DND-41 (cell line): ENCODE measurements around the gene MRPS14.

ENCODE experiments used
- ATAC-seq: fragments of 200-7000 bp; cut with Tn5 transposase; 3 replicates; pipeline ENCODE4 v1.9.1; 2021; ENCODE audit warnings: low read depth; ENCODE audit not compliant: insufficient read depth
- DNase-seq: peaks from one replicate; pipeline ENCODE4 v3.0.0-alpha.2; 2020
- H2AFZ ChIP-seq: 2 replicates; pipeline ENCODE4 v1.6.0; 2012; ENCODE audit warnings: low read depth, low read length
- H3K27ac ChIP-seq: 2 replicates; pipeline ENCODE4 v1.5.1; 2012; ENCODE audit warnings: low read length, inconsistent platforms
- H3K27me3 ChIP-seq: fragments of 200-600 bp; sonication (generic); 2 replicates; pipeline ENCODE4 v1.6.0; 2012; ENCODE audit warnings: low read length, mild to moderate bottlenecking, inconsistent platforms; ENCODE audit not compliant: insufficient read depth, poor library complexity
- H3K36me3 ChIP-seq: 2 replicates; pipeline ENCODE4 v1.5.1; 2012; ENCODE audit warnings: low read length, inconsistent platforms; ENCODE audit not compliant: insufficient read depth
- H3K4me1 ChIP-seq: 2 replicates; pipeline ENCODE4 v1.5.1; 2012; ENCODE audit warnings: mild to moderate bottlenecking, low read length; ENCODE audit not compliant: insufficient read depth
- H3K4me2 ChIP-seq: 2 replicates; pipeline ENCODE4 v1.6.0; 2012; ENCODE audit warnings: mild to moderate bottlenecking, moderate library complexity, low read length, inconsistent platforms; ENCODE audit not compliant: insufficient read depth
- H3K4me3 ChIP-seq, 2 experiments: fragments of 200-600 bp in 1 of 2; shearing (Covaris generic) in 1 of 2; 2 replicates each; pipeline ENCODE4 v1.5.1; 2012 to 2016; ENCODE audit warnings: inconsistent platforms in 2 of 2, low read length in 2 of 2, mild to moderate bottlenecking in 2 of 2, low read depth in 1 of 2, moderate library complexity in 1 of 2
- H3K79me2 ChIP-seq: 2 replicates; pipeline ENCODE4 v1.6.0; 2012; ENCODE audit warnings: low read length, inconsistent platforms; ENCODE audit not compliant: insufficient read depth
- H3K9ac ChIP-seq: 2 replicates; pipeline ENCODE4 v1.6.0; 2012; ENCODE audit warnings: low read depth, mild to moderate bottlenecking, inconsistent platforms, low read length, moderate library complexity
- H3K9me3 ChIP-seq: 2 replicates; pipeline ENCODE4 v1.5.1; 2012; ENCODE audit warnings: low read length, moderate library complexity, mild to moderate bottlenecking, inconsistent platforms; ENCODE audit not compliant: insufficient read depth, severe bottlenecking
- H4K20me1 ChIP-seq: 2 replicates; pipeline ENCODE4 v1.6.0; 2012; ENCODE audit warnings: low read length; ENCODE audit not compliant: insufficient read depth
- EZH2 ChIP-seq: IDR thresholded peaks from 3 replicates; pipeline ENCODE4 v1.6.1; 2012; ENCODE audit warnings: borderline replicate concordance, low read depth, mild to moderate bottlenecking, moderate library complexity, low read length, inconsistent platforms; ENCODE audit not compliant: severe bottlenecking
- TF ChIP-seq, protein P1 (sequence below): IDR thresholded peaks from 2 replicates; pipeline ENCODE4 v1.5.1; 2012; ENCODE audit warnings: borderline replicate concordance, low read length, moderate library complexity, mild to moderate bottlenecking; ENCODE audit not compliant: poor library complexity, severe bottlenecking; ENCODE audit errors: extremely low read depth

The MRPS14 gene

DNA sequence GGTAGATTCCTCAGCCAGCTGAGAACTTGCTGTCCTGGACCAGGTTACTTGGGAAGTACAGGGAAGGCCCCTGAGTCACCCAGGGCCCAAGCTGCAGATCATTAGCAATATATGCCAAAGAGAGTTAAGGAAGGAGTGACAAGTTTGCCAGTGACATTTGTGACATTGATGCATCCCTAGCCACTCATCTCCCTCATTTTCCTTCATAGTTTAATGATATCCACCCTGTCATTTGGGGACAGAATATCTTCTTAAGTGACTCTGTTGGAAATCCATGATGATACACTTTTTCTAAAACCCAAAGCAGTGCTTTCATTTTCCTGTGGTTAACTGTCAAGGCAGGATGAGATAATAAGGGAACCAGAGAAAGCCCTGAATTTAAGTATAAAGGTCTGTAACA is 47.6 kb upstream of the MRPS14 start:
- H3K4me3 ChIP-seq, result no peak overlapping the region
- no peaks in the 10 kb centered on the region for H3K9me3 ChIP-seq
- no peaks in the 10 kb centered on the region for H3K79me2 ChIP-seq
- no peak overlapping the region for H3K4me2 ChIP-seq
- H4K20me1 ChIP-seq, result no peaks in the 10 kb centered on the region
- H3K36me3 ChIP-seq, result no peaks in the 10 kb centered on the region
- no peak for ATAC-seq
- no peak overlapping the region for H3K27ac ChIP-seq
- no peak overlapping the region for H3K9ac ChIP-seq
- TF ChIP-seq EZH2, result no peak
- TF ChIP-seq, protein P1, sequence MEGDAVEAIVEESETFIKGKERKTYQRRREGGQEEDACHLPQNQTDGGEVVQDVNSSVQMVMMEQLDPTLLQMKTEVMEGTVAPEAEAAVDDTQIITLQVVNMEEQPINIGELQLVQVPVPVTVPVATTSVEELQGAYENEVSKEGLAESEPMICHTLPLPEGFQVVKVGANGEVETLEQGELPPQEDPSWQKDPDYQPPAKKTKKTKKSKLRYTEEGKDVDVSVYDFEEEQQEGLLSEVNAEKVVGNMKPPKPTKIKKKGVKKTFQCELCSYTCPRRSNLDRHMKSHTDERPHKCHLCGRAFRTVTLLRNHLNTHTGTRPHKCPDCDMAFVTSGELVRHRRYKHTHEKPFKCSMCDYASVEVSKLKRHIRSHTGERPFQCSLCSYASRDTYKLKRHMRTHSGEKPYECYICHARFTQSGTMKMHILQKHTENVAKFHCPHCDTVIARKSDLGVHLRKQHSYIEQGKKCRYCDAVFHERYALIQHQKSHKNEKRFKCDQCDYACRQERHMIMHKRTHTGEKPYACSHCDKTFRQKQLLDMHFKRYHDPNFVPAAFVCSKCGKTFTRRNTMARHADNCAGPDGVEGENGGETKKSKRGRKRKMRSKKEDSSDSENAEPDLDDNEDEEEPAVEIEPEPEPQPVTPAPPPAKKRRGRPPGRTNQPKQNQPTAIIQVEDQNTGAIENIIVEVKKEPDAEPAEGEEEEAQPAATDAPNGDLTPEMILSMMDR, result no peak
- H3K27me3 ChIP-seq, result peaks cover 13% of the 10 kb centered on the region
- no peak overlapping the region for H2AFZ ChIP-seq
- peaks cover 26% of the 10 kb centered on the region for H3K4me1 ChIP-seq
- DNase-seq, result no peak

DNA sequence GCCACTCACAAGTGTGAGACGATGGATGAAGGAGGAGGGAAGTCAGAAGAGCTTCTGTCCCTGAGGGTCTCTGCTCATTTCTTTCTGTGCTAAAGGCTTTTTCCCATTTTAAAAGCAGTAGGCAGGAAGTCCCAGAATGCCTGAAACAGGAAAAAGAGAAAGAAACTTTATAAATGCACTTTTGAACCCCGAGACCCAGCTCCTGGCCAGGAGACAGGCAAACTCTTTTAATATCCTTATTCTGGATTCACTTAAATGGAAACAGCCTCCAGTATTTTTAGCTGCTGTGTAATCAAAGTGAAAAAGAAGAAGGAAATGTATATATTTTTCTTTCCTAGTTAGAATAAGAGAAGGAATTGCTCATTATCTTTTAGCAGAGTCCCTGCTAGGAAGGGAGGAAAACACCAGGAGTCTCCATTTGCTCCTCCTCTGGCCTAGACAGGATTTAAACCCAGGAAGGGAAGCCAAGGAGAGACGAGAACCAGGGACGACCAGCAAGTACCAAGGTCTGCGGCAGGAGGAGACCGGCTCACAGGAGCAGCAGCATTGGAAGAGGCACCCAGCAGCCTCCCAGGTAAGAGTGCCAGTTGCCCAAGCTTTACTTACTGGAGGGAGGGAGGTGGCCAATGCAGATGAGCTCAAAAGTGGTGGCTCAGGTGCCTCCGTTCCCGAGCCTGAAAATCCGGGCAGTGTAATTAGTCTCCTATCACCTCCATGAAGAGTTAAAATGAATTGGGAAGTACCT is 44.3 kb upstream of the MRPS14 start, which contains the start of gene TNN:
Gene TNN, plus strand, starts transcription at position 472 of the 745 bp plus-strand sequence. CDS start 9,586 bp downstream, outside the sequence.
- H2AFZ ChIP-seq, result no peak within 1 kb of the TSS
- peaks cover 10% of the 10 kb centered on the region for H3K4me1 ChIP-seq
- no peaks in the 10 kb centered on the region for H3K79me2 ChIP-seq
- no peak within 1 kb of the TSS for H3K4me2 ChIP-seq
- H3K27me3 ChIP-seq, result peaks cover 13% of the 10 kb centered on the region
- ATAC-seq, result no peak
- DNase-seq, result no peak
- no peaks in the 10 kb centered on the region for H4K20me1 ChIP-seq
- TF ChIP-seq, protein P1, result no peak
- TF ChIP-seq EZH2, result no peak
- no peaks in the 10 kb centered on the region for H3K36me3 ChIP-seq
- H3K9ac ChIP-seq, result no peak within 1 kb of the TSS
- no peak within 1 kb of the TSS for H3K27ac ChIP-seq
- no peaks in the 10 kb centered on the region for H3K9me3 ChIP-seq
- no peak within 1 kb of the TSS for H3K4me3 ChIP-seq

DNA sequence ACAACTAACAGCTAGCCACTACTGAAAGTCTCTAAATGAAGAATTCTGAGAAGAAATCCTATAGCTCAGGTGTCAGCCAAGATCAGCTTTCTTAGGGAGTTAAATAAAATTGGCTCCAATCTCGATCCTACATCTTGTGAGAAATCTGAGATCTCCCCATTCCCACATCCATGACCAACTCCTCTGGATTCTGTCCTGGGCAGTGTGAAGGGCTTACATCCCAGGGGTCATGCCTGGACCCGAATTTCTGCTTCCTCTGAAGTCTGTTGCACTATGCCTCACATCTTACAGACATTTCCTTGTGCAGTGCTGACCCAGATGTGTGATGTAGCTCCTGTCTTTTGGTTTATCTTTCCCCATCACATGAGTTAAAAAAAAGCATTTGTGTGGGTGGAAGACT is 39.6 kb upstream of the MRPS14 start:
- H3K4me3 ChIP-seq, result no peak overlapping the region
- peaks cover 10% of the 10 kb centered on the region for H3K27me3 ChIP-seq
- no peak for TF ChIP-seq EZH2
- TF ChIP-seq, protein P1, result no peak
- no peaks in the 10 kb centered on the region for H3K36me3 ChIP-seq
- H3K9ac ChIP-seq, result no peak overlapping the region
- no peaks in the 10 kb centered on the region for H4K20me1 ChIP-seq
- no peaks in the 10 kb centered on the region for H3K4me1 ChIP-seq
- no peak overlapping the region for H2AFZ ChIP-seq
- no peak overlapping the region for H3K4me2 ChIP-seq
- H3K79me2 ChIP-seq, result no peaks in the 10 kb centered on the region
- no peak for DNase-seq
- ATAC-seq, result no peak
- H3K9me3 ChIP-seq, result no peaks in the 10 kb centered on the region
- H3K27ac ChIP-seq, result no peak overlapping the region

DNA sequence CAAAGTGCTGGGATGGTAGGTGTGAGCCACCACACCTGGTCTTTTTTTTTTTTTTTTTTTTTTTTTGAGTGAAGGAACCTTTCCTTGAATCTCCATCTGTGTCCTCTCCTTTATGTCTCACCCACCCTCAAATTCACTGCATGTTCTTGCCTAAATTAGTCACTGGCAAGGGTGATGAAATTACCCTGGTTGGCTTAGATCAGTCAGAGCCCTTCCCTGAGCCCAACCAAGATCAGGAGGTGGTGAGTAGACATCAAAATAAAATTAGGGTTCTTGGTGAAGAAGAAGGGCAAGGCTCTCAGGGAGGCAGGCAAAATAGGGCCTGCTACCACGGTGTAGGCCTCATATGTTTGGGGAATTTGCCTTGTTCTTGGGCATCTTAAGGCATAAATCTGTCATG is 39.1 kb upstream of the MRPS14 start:
- no peak overlapping the region for H3K4me2 ChIP-seq

More for the DNA sequence above, 39.1 kb upstream of the MRPS14 start:
- no peak for TF ChIP-seq EZH2
- TF ChIP-seq, protein P1, result no peak
- H3K4me1 ChIP-seq, result no peaks in the 10 kb centered on the region
- no peaks in the 10 kb centered on the region for H4K20me1 ChIP-seq
- no peaks in the 10 kb centered on the region for H3K79me2 ChIP-seq
- H3K27me3 ChIP-seq, result peaks cover 6% of the 10 kb centered on the region
- DNase-seq (no peak), ATAC-seq (no peak)
- no peaks in the 10 kb centered on the region for H3K36me3 ChIP-seq
- H3K9ac ChIP-seq, result no peak overlapping the region
- no peaks in the 10 kb centered on the region for H3K9me3 ChIP-seq
- H2AFZ ChIP-seq, result no peak overlapping the region
- H3K4me3 ChIP-seq, result no peak overlapping the region
- H3K27ac ChIP-seq, result no peak overlapping the region
